Measurements from ENCODE around the gene OR6N2. TPM values are rescaled to one million over a fixed set of nuclear protein-coding genes. Genes with fewer than 3 reads are reported as not detected.

The OR6N2 gene
- total and polyA plus RNA-seq, 4 donors: not detected

DNA sequence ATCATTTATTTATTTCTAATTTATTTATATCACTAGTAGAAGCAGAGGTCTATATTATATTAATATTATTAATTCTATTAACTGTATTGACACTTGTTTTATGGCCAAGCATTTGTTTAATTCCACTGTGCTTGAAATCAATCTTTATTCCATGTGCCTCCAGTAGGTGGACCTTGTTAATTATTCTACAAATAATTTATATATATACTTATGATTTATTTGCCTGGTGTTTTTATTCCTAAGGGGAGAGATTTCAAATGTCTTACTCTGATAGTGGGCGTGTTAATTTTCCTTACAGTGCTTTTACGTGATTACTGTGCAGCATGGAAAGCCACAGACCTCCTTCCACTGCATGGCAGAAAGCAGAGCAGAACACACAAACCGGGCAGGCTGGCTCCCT is 17.5 kb upstream of the OR6N2 start:
- Histone ChIP-seq H3K27me3 (ENCODE audit: control insufficient read depth in 4 of 4, insufficient read depth in 4 of 4, low read length in 3 of 4) (peaks cover 0 to 2% (median 0%) of the 10 kb centered on the region in 4 donors), H3K9me3 (ENCODE audit: control insufficient read depth in 4 of 4, low read length in 3 of 4) (no peaks in the 10 kb centered on the region), H3K9ac (ENCODE audit: low read depth in 1 of 2, low read length in 2 of 2) (no peak overlapping the region), H3K4me3 (ENCODE audit: low read depth in 1 of 3, low read length in 3 of 3) (no peak overlapping the region), H3K36me3 (ENCODE audit: control insufficient read depth in 4 of 4, insufficient read depth in 3 of 4, low read depth in 1 of 4, low read length in 3 of 4) (no peaks in the 10 kb centered on the region), H3K4me1 (ENCODE audit: control insufficient read depth in 4 of 4, insufficient read depth in 4 of 4, low read length in 3 of 4) (no peaks in the 10 kb centered on the region), H3K27ac (ENCODE audit: low read depth in 1 of 2, low read length in 2 of 2) (no peak overlapping the region)
- DNase-seq (ENCODE audit: low spot score): no peak
- TF ChIP-seq HNF4G (IDR thresholded peaks at IDR 0.05) (no peak), NR2F2 (IDR thresholded peaks at IDR 0.05) (no peak), TAF1 (conservative IDR thresholded peaks at IDR 0.05) (no peak), FOXA2 (IDR thresholded peaks at IDR 0.05) (no peak), RAD21 (IDR thresholded peaks at IDR 0.05) (no peak), FOXA1 (IDR thresholded peaks at IDR 0.05) (no peak), RXRA (IDR thresholded peaks at IDR 0.05) (no peak), JUND (IDR thresholded peaks at IDR 0.05) (no peak), EGR1 (IDR thresholded peaks at IDR 0.05; ENCODE audit: low read depth in 2 of 2) (no peak), HNF4A (conservative IDR thresholded peaks at IDR 0.05) (no peak), SP1 (IDR thresholded peaks at IDR 0.05) (no peak), YY1 (IDR thresholded peaks at IDR 0.05) (no peak), GABPA (IDR thresholded peaks at IDR 0.05 in 1 of 2, conservative IDR thresholded peaks at IDR 0.05 in 1 of 2) (no peak)
- TF ChIP-seq, protein P1, sequence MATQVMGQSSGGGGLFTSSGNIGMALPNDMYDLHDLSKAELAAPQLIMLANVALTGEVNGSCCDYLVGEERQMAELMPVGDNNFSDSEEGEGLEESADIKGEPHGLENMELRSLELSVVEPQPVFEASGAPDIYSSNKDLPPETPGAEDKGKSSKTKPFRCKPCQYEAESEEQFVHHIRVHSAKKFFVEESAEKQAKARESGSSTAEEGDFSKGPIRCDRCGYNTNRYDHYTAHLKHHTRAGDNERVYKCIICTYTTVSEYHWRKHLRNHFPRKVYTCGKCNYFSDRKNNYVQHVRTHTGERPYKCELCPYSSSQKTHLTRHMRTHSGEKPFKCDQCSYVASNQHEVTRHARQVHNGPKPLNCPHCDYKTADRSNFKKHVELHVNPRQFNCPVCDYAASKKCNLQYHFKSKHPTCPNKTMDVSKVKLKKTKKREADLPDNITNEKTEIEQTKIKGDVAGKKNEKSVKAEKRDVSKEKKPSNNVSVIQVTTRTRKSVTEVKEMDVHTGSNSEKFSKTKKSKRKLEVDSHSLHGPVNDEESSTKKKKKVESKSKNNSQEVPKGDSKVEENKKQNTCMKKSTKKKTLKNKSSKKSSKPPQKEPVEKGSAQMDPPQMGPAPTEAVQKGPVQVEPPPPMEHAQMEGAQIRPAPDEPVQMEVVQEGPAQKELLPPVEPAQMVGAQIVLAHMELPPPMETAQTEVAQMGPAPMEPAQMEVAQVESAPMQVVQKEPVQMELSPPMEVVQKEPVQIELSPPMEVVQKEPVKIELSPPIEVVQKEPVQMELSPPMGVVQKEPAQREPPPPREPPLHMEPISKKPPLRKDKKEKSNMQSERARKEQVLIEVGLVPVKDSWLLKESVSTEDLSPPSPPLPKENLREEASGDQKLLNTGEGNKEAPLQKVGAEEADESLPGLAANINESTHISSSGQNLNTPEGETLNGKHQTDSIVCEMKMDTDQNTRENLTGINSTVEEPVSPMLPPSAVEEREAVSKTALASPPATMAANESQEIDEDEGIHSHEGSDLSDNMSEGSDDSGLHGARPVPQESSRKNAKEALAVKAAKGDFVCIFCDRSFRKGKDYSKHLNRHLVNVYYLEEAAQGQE (IDR thresholded peaks at IDR 0.05): no peak
- TF ChIP-seq, protein P2, sequence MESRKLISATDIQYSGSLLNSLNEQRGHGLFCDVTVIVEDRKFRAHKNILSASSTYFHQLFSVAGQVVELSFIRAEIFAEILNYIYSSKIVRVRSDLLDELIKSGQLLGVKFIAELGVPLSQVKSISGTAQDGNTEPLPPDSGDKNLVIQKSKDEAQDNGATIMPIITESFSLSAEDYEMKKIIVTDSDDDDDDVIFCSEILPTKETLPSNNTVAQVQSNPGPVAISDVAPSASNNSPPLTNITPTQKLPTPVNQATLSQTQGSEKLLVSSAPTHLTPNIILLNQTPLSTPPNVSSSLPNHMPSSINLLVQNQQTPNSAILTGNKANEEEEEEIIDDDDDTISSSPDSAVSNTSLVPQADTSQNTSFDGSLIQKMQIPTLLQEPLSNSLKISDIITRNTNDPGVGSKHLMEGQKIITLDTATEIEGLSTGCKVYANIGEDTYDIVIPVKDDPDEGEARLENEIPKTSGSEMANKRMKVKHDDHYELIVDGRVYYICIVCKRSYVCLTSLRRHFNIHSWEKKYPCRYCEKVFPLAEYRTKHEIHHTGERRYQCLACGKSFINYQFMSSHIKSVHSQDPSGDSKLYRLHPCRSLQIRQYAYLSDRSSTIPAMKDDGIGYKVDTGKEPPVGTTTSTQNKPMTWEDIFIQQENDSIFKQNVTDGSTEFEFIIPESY (IDR thresholded peaks at IDR 0.05): no peak
- TF ChIP-seq, protein P3, sequence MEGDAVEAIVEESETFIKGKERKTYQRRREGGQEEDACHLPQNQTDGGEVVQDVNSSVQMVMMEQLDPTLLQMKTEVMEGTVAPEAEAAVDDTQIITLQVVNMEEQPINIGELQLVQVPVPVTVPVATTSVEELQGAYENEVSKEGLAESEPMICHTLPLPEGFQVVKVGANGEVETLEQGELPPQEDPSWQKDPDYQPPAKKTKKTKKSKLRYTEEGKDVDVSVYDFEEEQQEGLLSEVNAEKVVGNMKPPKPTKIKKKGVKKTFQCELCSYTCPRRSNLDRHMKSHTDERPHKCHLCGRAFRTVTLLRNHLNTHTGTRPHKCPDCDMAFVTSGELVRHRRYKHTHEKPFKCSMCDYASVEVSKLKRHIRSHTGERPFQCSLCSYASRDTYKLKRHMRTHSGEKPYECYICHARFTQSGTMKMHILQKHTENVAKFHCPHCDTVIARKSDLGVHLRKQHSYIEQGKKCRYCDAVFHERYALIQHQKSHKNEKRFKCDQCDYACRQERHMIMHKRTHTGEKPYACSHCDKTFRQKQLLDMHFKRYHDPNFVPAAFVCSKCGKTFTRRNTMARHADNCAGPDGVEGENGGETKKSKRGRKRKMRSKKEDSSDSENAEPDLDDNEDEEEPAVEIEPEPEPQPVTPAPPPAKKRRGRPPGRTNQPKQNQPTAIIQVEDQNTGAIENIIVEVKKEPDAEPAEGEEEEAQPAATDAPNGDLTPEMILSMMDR (IDR thresholded peaks at IDR 0.05; ENCODE audit: low read depth, low read length, missing input control): no peak
- TF ChIP-seq, protein P4, sequence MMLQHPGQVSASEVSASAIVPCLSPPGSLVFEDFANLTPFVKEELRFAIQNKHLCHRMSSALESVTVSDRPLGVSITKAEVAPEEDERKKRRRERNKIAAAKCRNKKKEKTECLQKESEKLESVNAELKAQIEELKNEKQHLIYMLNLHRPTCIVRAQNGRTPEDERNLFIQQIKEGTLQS (IDR thresholded peaks at IDR 0.05): no peak
- TF ChIP-seq, protein P5, sequence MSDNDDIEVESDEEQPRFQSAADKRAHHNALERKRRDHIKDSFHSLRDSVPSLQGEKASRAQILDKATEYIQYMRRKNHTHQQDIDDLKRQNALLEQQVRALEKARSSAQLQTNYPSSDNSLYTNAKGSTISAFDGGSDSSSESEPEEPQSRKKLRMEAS (IDR thresholded peaks at IDR 0.05): no peak
- WGBS: 65% methylated on average over 3 of the region's 3 CpGs
